H9 (cell line): ENCODE results near the gene ZBTB45. TPM values are rescaled to one million over a fixed set of nuclear protein-coding genes. Genes with fewer than 3 reads are reported as not detected.
A peak's percentile ranks its signal among the peaks of the same experiment; 100 is the strongest.

Experiments
- DNase-seq: peaks from one replicate; pipeline ENCODE4 v3.0.0-alpha.2; 2017
- H2AFZ ChIP-seq: one replicate; pipeline ENCODE4 v1.6.1; 2013; ENCODE audit warnings: mild to moderate bottlenecking, low read length, control low read depth, moderate library complexity
- H2AK5ac ChIP-seq: 2 replicates; pipeline ENCODE4 v1.6.1; 2013; ENCODE audit warnings: low read length, control low read depth, mixed read lengths; ENCODE audit not compliant: insufficient read length
- H2BK120ac ChIP-seq: one replicate; pipeline ENCODE4 v1.6.1; 2013; ENCODE audit warnings: low read depth, mild to moderate bottlenecking, low read length, control low read depth, inconsistent platforms; ENCODE audit not compliant: poor library complexity, severe bottlenecking
- H2BK12ac ChIP-seq: 2 replicates; pipeline ENCODE4 v1.6.1; 2013; ENCODE audit warnings: low read length, control low read depth, mixed read lengths, low read depth; ENCODE audit not compliant: insufficient read length
- H2BK15ac ChIP-seq: 2 replicates; pipeline ENCODE4 v1.6.1; 2013; ENCODE audit warnings: low read depth, low read length, control low read depth
- H2BK20ac ChIP-seq: one replicate; pipeline ENCODE4 v1.6.1; 2013; ENCODE audit warnings: low read depth, mild to moderate bottlenecking, low read length, control low read depth, inconsistent platforms; ENCODE audit not compliant: poor library complexity, severe bottlenecking
- H2BK5ac ChIP-seq: 2 replicates; pipeline ENCODE4 v1.6.1; 2013; ENCODE audit warnings: low read length, control low read depth, mixed read lengths; ENCODE audit not compliant: insufficient read length
- H3K14ac ChIP-seq: 2 replicates; pipeline ENCODE4 v1.6.1; 2013; ENCODE audit warnings: low read length, control low read depth; ENCODE audit not compliant: insufficient read depth
- H3K18ac ChIP-seq: 2 replicates; pipeline ENCODE4 v1.6.1; 2013; ENCODE audit warnings: low read depth, mild to moderate bottlenecking, mixed read lengths, low read length, control low read depth; ENCODE audit not compliant: insufficient read length
- H3K23ac ChIP-seq: 2 replicates; pipeline ENCODE4 v1.6.1; 2013; ENCODE audit warnings: low read length, control low read depth, mixed read lengths, low read depth; ENCODE audit not compliant: insufficient read length
- H3K23me2 ChIP-seq: 2 replicates; pipeline ENCODE4 v1.6.1; 2013; ENCODE audit warnings: low read depth, mild to moderate bottlenecking, mixed read lengths, low read length, control low read depth; ENCODE audit not compliant: insufficient read length, poor library complexity, severe bottlenecking
- H3K27ac ChIP-seq: 2 replicates; pipeline ENCODE4 v1.5.1; 2013; ENCODE audit warnings: low read length, control low read depth, mixed read lengths, low read depth; ENCODE audit not compliant: insufficient read length
- H3K27me3 ChIP-seq: 2 replicates; pipeline ENCODE4 v1.6.1; 2013; ENCODE audit warnings: low read length, control low read depth, inconsistent platforms; ENCODE audit not compliant: insufficient read depth
- H3K4ac ChIP-seq: 2 replicates; pipeline ENCODE4 v1.6.1; 2013; ENCODE audit warnings: low read depth, mild to moderate bottlenecking, control low read depth, inconsistent platforms, low read length, moderate library complexity
- H3K4me1 ChIP-seq: 2 replicates; pipeline ENCODE4 v1.6.1; 2013; ENCODE audit warnings: low read length, control low read depth, inconsistent platforms; ENCODE audit not compliant: insufficient read depth
- H3K4me2 ChIP-seq: 2 replicates; pipeline ENCODE4 v1.6.1; 2013; ENCODE audit warnings: low read length, control low read depth, mixed read lengths; ENCODE audit not compliant: insufficient read length, insufficient read depth
- H3K56ac ChIP-seq: 2 replicates; pipeline ENCODE4 v1.6.1; 2013; ENCODE audit warnings: low read depth, mild to moderate bottlenecking, mixed read lengths, low read length, control low read depth; ENCODE audit not compliant: insufficient read length
- H3K79me1 ChIP-seq: 2 replicates; pipeline ENCODE4 v1.6.1; 2013; ENCODE audit warnings: low read depth, mild to moderate bottlenecking, moderate library complexity, low read length, control low read depth, inconsistent platforms; ENCODE audit not compliant: insufficient read depth, poor library complexity, severe bottlenecking
- H3K79me2 ChIP-seq: 2 replicates; pipeline ENCODE4 v1.6.1; 2013; ENCODE audit warnings: low read length, control low read depth, inconsistent platforms; ENCODE audit not compliant: insufficient read depth
- H3K9ac ChIP-seq: 2 replicates; pipeline ENCODE4 v1.6.1; 2013; ENCODE audit warnings: low read length, control low read depth, mixed read lengths; ENCODE audit not compliant: insufficient read length; ENCODE audit errors: extremely low read depth
- H3K9me3 ChIP-seq: one replicate; pipeline ENCODE4 v1.6.1; 2013; ENCODE audit warnings: low read depth, low read length, inconsistent platforms; ENCODE audit not compliant: control insufficient read depth
- H3T11ph ChIP-seq: one replicate; pipeline ENCODE4 v1.6.1; 2013; ENCODE audit warnings: mild to moderate bottlenecking, low read length, control low read depth, inconsistent platforms
- H4K20me1 ChIP-seq: one replicate; pipeline ENCODE4 v1.6.1; 2013; ENCODE audit not compliant: control insufficient read depth, insufficient read length, insufficient read depth
- H4K5ac ChIP-seq: 2 replicates; pipeline ENCODE4 v1.6.1; 2013; ENCODE audit warnings: low read depth, mild to moderate bottlenecking, mixed read lengths, low read length, control low read depth; ENCODE audit not compliant: insufficient read length
- H4K8ac ChIP-seq: replicated peaks from 2 replicates; pipeline ENCODE4 v1.6.1; 2013; ENCODE audit warnings: low read length, control low read depth, mixed read lengths, low read depth; ENCODE audit not compliant: insufficient read length
- H4K91ac ChIP-seq: 2 replicates; pipeline ENCODE4 v1.6.1; 2013; ENCODE audit warnings: low read depth, mild to moderate bottlenecking, moderate library complexity, mixed read lengths, low read length, control low read depth; ENCODE audit not compliant: insufficient read length
- H3K27ac Mint-ChIP-seq, 3 experiments: 2 replicates in 2 of 3; 3 replicates in 1 of 3; pipeline ENCODE4 v1.8.0; 2020 to 2021; ENCODE audit warnings: mixed read lengths in 3 of 3, mild to moderate bottlenecking in 1 of 3, moderate library complexity in 1 of 3
- H3K27me3 Mint-ChIP-seq: 2 replicates; pipeline ENCODE4 v1.8.0; 2021; ENCODE audit warnings: low read depth, mild to moderate bottlenecking, moderate library complexity, mixed read lengths
- H3K36me3 Mint-ChIP-seq, 3 experiments: 2 replicates in 2 of 3; 3 replicates in 1 of 3; pipeline ENCODE4 v1.8.0; 2020 to 2021; ENCODE audit warnings: low read depth in 3 of 3, mixed read lengths in 3 of 3; ENCODE audit not compliant: insufficient read depth in 1 of 3
- H3K4me1 Mint-ChIP-seq, 2 experiments: 2 replicates each; pipeline ENCODE4 v1.8.0; 2020; ENCODE audit warnings: mixed read lengths in 2 of 2
- H3K4me3 Mint-ChIP-seq, 2 experiments: 2 replicates in 1 of 2; 3 replicates in 1 of 2; pipeline ENCODE4 v1.8.0; 2020 to 2021; ENCODE audit warnings: mild to moderate bottlenecking in 2 of 2, mixed read lengths in 2 of 2, moderate library complexity in 1 of 2
- H3K9me3 Mint-ChIP-seq, 2 experiments: 2 replicates in 1 of 2; 3 replicates in 1 of 2; pipeline ENCODE4 v1.8.0; 2020; ENCODE audit warnings: mild to moderate bottlenecking in 2 of 2, mixed read lengths in 2 of 2, moderate library complexity in 1 of 2
- CTCF ChIP-seq: fragments of 200-600 bp; sonication (generic); conservative IDR thresholded peaks from 3 replicates; pipeline ENCODE4 v1.8.0; 2021; ENCODE audit warnings: antibody characterized with exemption, mild to moderate bottlenecking
- WGBS: extraction: QIAGEN DNeasy Blood & Tissue Kit; methylation state at CpG from one replicate; pipeline ENCODE4 v1.1.7; 2013; ENCODE audit warnings: missing lambda C conversion rate, low lambda C conversion rate, mixed read lengths; ENCODE audit not compliant: insufficient read length; ENCODE audit errors: extremely low coverage; 5-methylcytosine and 5-hydroxymethylcytosine counted together
- total RNA-seq: library from RNA; stranded (reverse); gene quantifications from 2 replicates; pipeline ENCODE4 v1.2.1, GENCODE V29; 2021

The ZBTB45 gene
- total RNA-seq, 1 experiment from 2014 or later: 18.7 TPM

GRCh38 chr19:58559275-58560006, 39.8 kb upstream of the ZBTB45 start:
- H3K4me2 ChIP-seq: peak overlapping the region; percentile 67
- Mint-ChIP-seq H3K4me1 (peaks cover 14 to 33% of the 10 kb centered on the region in 2 experiments), H3K4me3 (peak overlapping the region; percentile 96), H3K9me3 (no peaks in the 10 kb centered on the region; a peak in 1 of 5 replicates), H3K27ac (peak overlapping the region; percentile 100), H3K36me3 (peaks cover 16 to 41% (median 26%) of the 10 kb centered on the region in 3 experiments; a peak in 6 of 7 replicates), H3K27me3 (peaks cover 1% of the 10 kb centered on the region; the same call in 1 of the 2 replicates)
- no peak overlapping the region for H4K8ac ChIP-seq
- H2BK20ac ChIP-seq: no peak overlapping the region
- H2BK12ac ChIP-seq: no peak overlapping the region
- no peaks in the 10 kb centered on the region for H4K20me1 ChIP-seq
- no peak overlapping the region for H3K56ac ChIP-seq
- H3K23me2 ChIP-seq: peaks cover 7% of the 10 kb centered on the region
- no peak overlapping the region for H2AK5ac ChIP-seq
- H3T11ph ChIP-seq: no peak overlapping the region
- H3K27ac ChIP-seq: peak overlapping the region; percentile 60
- no peaks in the 10 kb centered on the region for H3K79me1 ChIP-seq
- peaks cover 8% of the 10 kb centered on the region; the same call in 1 of the 2 replicates for H3K79me2 ChIP-seq
- H2BK5ac ChIP-seq: peak overlapping the region; percentile 56
- TF ChIP-seq CTCF: no peak
- no peak overlapping the region for H4K91ac ChIP-seq
- peak; percentile 95 for DNase-seq
- WGBS: no CpG with 5 or more reads among the region's 33 CpGs
- H3K9ac ChIP-seq: peak overlapping the region; percentile 95
- H3K27me3 ChIP-seq: no peaks in the 10 kb centered on the region
- no peak overlapping the region for H2AFZ ChIP-seq
- peak overlapping the region; percentile 85; the same call in 1 of the 2 replicates for H3K14ac ChIP-seq
- H3K9me3 ChIP-seq: no peaks in the 10 kb centered on the region
- no peaks in the 10 kb centered on the region for H3K4me1 ChIP-seq
- peak overlapping the region; percentile 2 for H4K5ac ChIP-seq
- H2BK120ac ChIP-seq: no peak overlapping the region
- H3K18ac ChIP-seq: peak overlapping the region; percentile 93
- no peak overlapping the region for H3K4ac ChIP-seq
- no peak overlapping the region for H3K23ac ChIP-seq
- no peak overlapping the region for H2BK15ac ChIP-seq
